ENCODE data around the gene C7orf25. TPM values are rescaled to one million over a fixed set of nuclear protein-coding genes. Genes with fewer than 3 reads are reported as not detected.

C7orf25 gene
- total and polyA plus RNA-seq, 12 donors, result 2.6 to 10.4 (median 7.1) TPM

DNA sequence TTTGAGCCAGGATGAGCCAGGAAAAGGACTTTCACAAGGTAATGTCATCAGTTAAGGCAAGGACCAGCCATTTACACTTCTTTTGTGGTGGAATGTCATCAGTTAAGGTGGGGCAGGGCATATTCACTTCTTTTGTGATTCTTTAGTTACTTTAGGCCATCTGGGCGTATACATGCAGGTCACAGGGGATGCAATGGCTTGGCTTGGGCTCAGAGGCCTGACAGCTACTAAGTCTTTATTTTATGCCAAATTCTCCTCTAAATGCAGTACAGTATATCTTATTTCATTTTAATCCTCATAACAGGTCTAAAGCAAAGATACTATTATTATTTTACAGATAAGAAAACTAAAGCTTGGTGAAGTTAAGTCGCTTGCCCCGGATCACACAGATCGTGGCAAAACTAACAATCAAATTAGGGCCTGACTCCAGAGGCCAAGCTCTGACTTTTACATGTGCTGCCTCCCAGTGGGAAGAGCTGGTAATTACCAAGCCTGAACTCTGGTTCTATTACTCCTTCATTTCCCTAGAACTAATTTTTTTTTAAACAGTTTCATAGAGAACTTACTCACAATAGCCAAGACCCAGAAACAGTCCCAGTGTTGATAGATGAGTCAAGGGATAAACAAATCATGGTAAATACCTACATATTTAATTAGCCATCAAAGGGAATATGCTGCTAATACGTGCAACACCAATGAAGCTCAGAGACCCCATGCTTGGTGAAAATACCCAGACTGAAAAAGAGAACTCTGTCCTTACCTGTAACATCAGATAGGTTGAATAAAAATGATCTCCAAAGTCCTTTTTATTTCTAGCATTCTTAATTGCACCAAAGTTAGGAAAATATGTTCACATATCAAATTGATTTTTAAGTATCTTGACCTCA is 35.4 kb downstream of the C7orf25 start:
- no peak overlapping the region for H3K4me3 ChIP-seq
- DNase-seq, result peak; percentile 60 to 80 (median 72)
- no peaks in the 10 kb centered on the region for H3K27me3 ChIP-seq
- intact Hi-C loops (cut with DNase I), result loop anchor here in 1 of 2 donors (5.0 kb wide), 1 partner anchor 934 kb away; no protein-coding TSS in a partner anchor
- no peaks in the 10 kb centered on the region for H3K4me1 ChIP-seq (replicated peaks in 1 of 2)
- no peaks in the 10 kb centered on the region for H3K36me3 ChIP-seq (replicated peaks in 1 of 2)
- no peak overlapping the region for H3K27ac ChIP-seq
- no peaks in the 10 kb centered on the region for H3K9me3 ChIP-seq (replicated peaks in 1 of 3)
- WGBS, 4 donors, result 33 to 42% (median 36%) methylated on average over 5 of the region's 5 CpGs
- TF ChIP-seq, protein P1, sequence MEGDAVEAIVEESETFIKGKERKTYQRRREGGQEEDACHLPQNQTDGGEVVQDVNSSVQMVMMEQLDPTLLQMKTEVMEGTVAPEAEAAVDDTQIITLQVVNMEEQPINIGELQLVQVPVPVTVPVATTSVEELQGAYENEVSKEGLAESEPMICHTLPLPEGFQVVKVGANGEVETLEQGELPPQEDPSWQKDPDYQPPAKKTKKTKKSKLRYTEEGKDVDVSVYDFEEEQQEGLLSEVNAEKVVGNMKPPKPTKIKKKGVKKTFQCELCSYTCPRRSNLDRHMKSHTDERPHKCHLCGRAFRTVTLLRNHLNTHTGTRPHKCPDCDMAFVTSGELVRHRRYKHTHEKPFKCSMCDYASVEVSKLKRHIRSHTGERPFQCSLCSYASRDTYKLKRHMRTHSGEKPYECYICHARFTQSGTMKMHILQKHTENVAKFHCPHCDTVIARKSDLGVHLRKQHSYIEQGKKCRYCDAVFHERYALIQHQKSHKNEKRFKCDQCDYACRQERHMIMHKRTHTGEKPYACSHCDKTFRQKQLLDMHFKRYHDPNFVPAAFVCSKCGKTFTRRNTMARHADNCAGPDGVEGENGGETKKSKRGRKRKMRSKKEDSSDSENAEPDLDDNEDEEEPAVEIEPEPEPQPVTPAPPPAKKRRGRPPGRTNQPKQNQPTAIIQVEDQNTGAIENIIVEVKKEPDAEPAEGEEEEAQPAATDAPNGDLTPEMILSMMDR (IDR thresholded peaks at IDR 0.05), result peak; percentile 66 to 80 (median 76)
- TF ChIP-seq POLR2A (IDR thresholded peaks at IDR 0.05), result no peak

DNA sequence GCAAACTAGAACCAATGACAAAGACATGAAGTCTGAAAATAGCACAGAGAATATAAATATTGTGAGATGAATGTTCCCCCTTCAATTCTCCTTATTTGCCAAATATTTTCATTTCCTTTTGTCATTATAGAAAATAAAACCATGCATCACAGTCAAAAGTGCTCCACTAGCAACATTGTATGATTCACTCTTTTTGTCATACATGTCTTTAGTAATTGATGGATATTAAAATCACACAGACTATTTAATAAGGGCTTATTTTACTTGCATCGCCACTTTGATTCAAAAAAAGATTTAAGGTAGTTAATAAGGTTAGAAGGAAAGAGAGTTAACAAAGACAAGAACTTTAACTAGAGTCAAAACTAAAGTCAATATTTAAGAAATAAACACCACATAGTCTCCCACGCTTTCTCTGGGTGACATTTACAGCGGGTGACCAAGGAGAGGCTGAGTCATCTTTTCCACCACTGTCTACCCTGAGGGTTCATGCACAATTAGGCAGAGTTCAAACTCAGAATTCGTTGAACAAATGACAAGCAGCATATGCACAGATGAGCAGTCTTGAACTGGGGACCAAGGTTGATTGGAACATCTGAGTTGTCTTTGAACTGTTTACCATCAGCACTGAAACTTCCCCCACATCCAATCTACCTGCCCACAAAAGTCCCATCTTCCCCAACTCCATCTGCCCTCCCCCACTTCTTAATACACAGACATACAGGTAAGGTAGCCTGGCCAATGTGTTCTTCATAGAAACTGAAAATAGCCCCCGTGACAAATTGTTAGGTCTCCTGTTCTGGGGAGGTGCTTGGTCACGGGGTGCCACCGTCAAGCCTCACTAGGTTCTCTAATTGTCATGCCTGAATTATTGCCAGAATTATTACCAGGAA is 42.5 kb downstream of the C7orf25 start:
- WGBS, 4 donors, result 59 to 62% (median 62%) methylated on average over 7 of the region's 7 CpGs
- TF ChIP-seq, protein P1 (IDR thresholded peaks at IDR 0.05), result no peak
- no peak for TF ChIP-seq POLR2A (IDR thresholded peaks at IDR 0.05)
- no peak overlapping the region for H3K27ac ChIP-seq

DNA sequence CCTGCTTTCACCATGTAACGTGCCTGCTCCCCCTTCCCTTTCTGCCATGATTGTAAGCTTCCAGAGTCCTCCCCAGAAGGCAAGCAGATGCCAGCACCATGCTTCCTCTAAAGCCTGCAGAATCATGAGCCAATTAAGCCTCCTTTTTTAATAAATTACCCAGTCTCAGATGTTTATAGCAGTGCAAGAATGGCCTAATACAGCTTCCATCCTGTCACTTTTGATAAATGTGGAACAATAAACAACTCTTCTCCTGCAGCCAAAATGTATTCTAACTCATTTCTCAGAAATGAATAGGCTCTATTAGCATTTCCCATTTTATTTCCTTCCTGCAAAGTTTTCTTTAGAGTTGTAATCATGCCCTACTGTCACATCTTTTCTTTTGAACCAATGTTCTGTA is 43.4 kb downstream of the C7orf25 start:
- Histone ChIP-seq H3K27ac (no peak overlapping the region), H3K27me3 (no peaks in the 10 kb centered on the region), H3K9me3 (replicated peaks in 1 of 3) (no peaks in the 10 kb centered on the region), H3K36me3 (replicated peaks in 1 of 2) (no peaks in the 10 kb centered on the region), H3K4me3 (no peak overlapping the region), H3K4me1 (replicated peaks in 1 of 2) (peaks cover 0 to 10% of the 10 kb centered on the region in 2 donors)
- intact Hi-C loops (cut with DNase I), result no loop called here
- WGBS, 4 donors, result 71 to 100% (median 83%) methylated on average over 1 of the region's 1 CpG
- no peak for DNase-seq
- TF ChIP-seq, protein P1 (IDR thresholded peaks at IDR 0.05), result no peak
- TF ChIP-seq POLR2A (IDR thresholded peaks at IDR 0.05), result no peak

More for the DNA sequence above, 42.5 kb downstream of the C7orf25 start:
- Histone ChIP-seq H3K9me3 (replicated peaks in 1 of 3) (no peaks in the 10 kb centered on the region), H3K4me3 (no peak overlapping the region), H3K27me3 (no peaks in the 10 kb centered on the region), H3K36me3 (replicated peaks in 1 of 2) (no peaks in the 10 kb centered on the region), H3K4me1 (replicated peaks in 1 of 2) (peaks cover 0 to 10% of the 10 kb centered on the region in 2 donors)
- intact Hi-C loops (cut with DNase I), result no loop called here
- DNase-seq, result peak in 4 of 7 donors; percentile 27 to 54 (median 42)

Other genes with a start within 250 kb of the C7orf25 start
- gene PSMA2, start 20.1 kb upstream of the C7orf25 start, total RNA-seq, result 100 to 1,000 TPM in 2 of 9 donors, 10 to 100 TPM in 7; 53.9 to 199 (median 87.6) TPM
- 100 to 1,000 TPM in 1 of 3 donors, 10 to 100 TPM in 2; 61.6 to 123 (median 62.6) TPM for gene PSMA2, start 20.1 kb upstream of the C7orf25 start, polyA plus RNA-seq
- gene MRPL32, start 20.3 kb upstream of the C7orf25 start, total RNA-seq, result 100 to 1,000 TPM in 1 of 9 donors, 10 to 100 TPM in 8; 56.9 to 112 (median 71.3) TPM
- gene MRPL32, start 20.3 kb upstream of the C7orf25 start, polyA plus RNA-seq, result 100 to 1,000 TPM in 2 of 3 donors, 10 to 100 TPM in 1; 73.1 to 174 (median 126) TPM
- 1 to 10 TPM in 1 of 9 donors, under 1 TPM in 4, not detected in 4; under 0.01 to 3.2 (median 0.19) TPM for gene HECW1, start 200.6 kb upstream of the C7orf25 start, total RNA-seq
- under 1 TPM; 0.02 to 0.08 (median 0.03) TPM for gene HECW1, start 200.6 kb upstream of the C7orf25 start, polyA plus RNA-seq